ENCODE data around the gene CMTR2. TPM values are rescaled to one million over a fixed set of nuclear protein-coding genes. Genes with fewer than 3 reads are reported as not detected.

The CMTR2 gene
- total RNA-seq, 1 experiment from 2014 or later: 26.8 TPM

DNA sequence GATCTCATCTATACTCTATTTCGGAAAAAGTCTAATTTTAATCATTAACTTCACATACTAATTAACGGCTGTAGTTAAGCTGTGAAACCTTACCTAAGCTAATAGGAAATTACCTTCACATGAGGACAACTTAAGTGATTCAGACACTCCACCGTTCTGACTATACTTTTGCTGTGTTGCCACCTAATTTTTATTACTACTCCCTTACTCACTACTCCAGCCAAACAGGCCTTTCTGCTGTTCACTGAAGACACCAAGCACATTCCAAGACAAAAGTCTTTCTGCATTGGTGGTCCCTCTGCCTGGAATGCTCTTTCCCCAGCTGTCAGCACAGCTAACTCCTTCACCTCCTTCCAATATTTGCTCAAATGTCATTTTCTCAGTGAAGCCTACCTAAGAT is 1.3 kb downstream of the CMTR2 start:
- TF ChIP-seq SRF (IDR thresholded peaks at IDR 0.05; ENCODE audit: low read depth) (no peak), SP1 (IDR thresholded peaks at IDR 0.05; ENCODE audit: low read depth) (no peak), EGR1 (IDR thresholded peaks at IDR 0.05; ENCODE audit: low read depth) (no peak), CEBPB (IDR thresholded peaks at IDR 0.05; ENCODE audit: low read depth) (no peak), FOSL1 (IDR thresholded peaks at IDR 0.05; ENCODE audit: low read depth) (no peak), ELF1 (IDR thresholded peaks at IDR 0.05; ENCODE audit: borderline replicate concordance, low read depth) (no peak), YY1 (IDR thresholded peaks at IDR 0.05; ENCODE audit: extremely low read depth, insufficient replicate concordance, low read depth, low read length) (no peak), CTCF (IDR thresholded peaks at IDR 0.05 in 2 of 3, conservative IDR thresholded peaks at IDR 0.05 in 1 of 3; ENCODE audit: borderline replicate concordance in 1 of 3, insufficient read depth in 1 of 3, low read depth in 2 of 3, low read length in 2 of 3) (no peak), CBX3 (IDR thresholded peaks at IDR 0.05; ENCODE audit: low read depth) (no peak), RAD21 (IDR thresholded peaks at IDR 0.05; ENCODE audit: low read depth) (no peak), POLR2A (IDR thresholded peaks at IDR 0.05; ENCODE audit: borderline replicate concordance, extremely low read depth, insufficient read depth, insufficient read length) (no peak), JUND (IDR thresholded peaks at IDR 0.05) (no peak), REST (IDR thresholded peaks at IDR 0.05; ENCODE audit: low read depth) (no peak)
- TF ChIP-seq, protein P1, sequence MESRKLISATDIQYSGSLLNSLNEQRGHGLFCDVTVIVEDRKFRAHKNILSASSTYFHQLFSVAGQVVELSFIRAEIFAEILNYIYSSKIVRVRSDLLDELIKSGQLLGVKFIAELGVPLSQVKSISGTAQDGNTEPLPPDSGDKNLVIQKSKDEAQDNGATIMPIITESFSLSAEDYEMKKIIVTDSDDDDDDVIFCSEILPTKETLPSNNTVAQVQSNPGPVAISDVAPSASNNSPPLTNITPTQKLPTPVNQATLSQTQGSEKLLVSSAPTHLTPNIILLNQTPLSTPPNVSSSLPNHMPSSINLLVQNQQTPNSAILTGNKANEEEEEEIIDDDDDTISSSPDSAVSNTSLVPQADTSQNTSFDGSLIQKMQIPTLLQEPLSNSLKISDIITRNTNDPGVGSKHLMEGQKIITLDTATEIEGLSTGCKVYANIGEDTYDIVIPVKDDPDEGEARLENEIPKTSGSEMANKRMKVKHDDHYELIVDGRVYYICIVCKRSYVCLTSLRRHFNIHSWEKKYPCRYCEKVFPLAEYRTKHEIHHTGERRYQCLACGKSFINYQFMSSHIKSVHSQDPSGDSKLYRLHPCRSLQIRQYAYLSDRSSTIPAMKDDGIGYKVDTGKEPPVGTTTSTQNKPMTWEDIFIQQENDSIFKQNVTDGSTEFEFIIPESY (IDR thresholded peaks at IDR 0.05; ENCODE audit: extremely low read depth, insufficient replicate concordance, low read length): no peak
- TF ChIP-seq, protein P2, sequence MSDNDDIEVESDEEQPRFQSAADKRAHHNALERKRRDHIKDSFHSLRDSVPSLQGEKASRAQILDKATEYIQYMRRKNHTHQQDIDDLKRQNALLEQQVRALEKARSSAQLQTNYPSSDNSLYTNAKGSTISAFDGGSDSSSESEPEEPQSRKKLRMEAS (IDR thresholded peaks at IDR 0.05): no peak
- TF ChIP-seq, protein P3, sequence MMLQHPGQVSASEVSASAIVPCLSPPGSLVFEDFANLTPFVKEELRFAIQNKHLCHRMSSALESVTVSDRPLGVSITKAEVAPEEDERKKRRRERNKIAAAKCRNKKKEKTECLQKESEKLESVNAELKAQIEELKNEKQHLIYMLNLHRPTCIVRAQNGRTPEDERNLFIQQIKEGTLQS (IDR thresholded peaks at IDR 0.05): no peak
- ChIA-PET POLR2A (interaction anchor here (0.6 kb wide), 1 partner anchor 49 kb away, joined by 3 read pairs; no protein-coding TSS in a partner anchor), RAD21 (ENCODE audit: low non-redundant PET in 1 of 2, low total read pairs in 2 of 2, uncharacterized antibody in 2 of 2, unreplicated experiment in 2 of 2) (no interaction called here), CTCF (interaction anchor here (1.8 kb wide), 1 partner anchor 24 kb away, joined by 12 read pairs; no protein-coding TSS in a partner anchor)
- peaks cover 39% of the 10 kb centered on the region for H3K79me2 ChIP-seq (ENCODE audit: insufficient read depth, low read length)
- H3K27me3 ChIP-seq (ENCODE audit: insufficient read depth, low read length): no peaks in the 10 kb centered on the region
- H4K20me1 ChIP-seq (ENCODE audit: insufficient read depth): no peaks in the 10 kb centered on the region
- ATAC-seq (no peak), DNase-seq (ENCODE audit: low read depth, low spot score) (no peak)
- H3K4me3 ChIP-seq (replicated peaks in 1 of 2; ENCODE audit: low read depth in 1 of 2, low read length in 2 of 2): peak overlapping the region; percentile 77 to 84
- intact Hi-C loops (cut with micrococcal nuclease): no loop called here
- no peaks in the 10 kb centered on the region for H3K9me3 ChIP-seq (ENCODE audit: control insufficient read depth in 1 of 2, insufficient read depth in 1 of 2, low read depth in 1 of 2, low read length in 2 of 2)
- H3K27ac ChIP-seq (ENCODE audit: low read depth, low read length): no peak overlapping the region
- H3K4me1 ChIP-seq (ENCODE audit: control insufficient read depth in 1 of 2, insufficient read depth in 2 of 2, low read length in 2 of 2): peaks cover 10 to 15% of the 10 kb centered on the region in 2 experiments; a peak in 3 of 4 replicates
- H3K9me2 ChIP-seq (ENCODE audit: insufficient read depth): no peaks in the 10 kb centered on the region
- H3K9ac ChIP-seq (ENCODE audit: low read length): peak overlapping the region; percentile 92
- H3K4me2 ChIP-seq (ENCODE audit: low read length): peak overlapping the region; percentile 90
- peaks cover 13 to 21% of the 10 kb centered on the region in 2 experiments; a peak in 3 of 4 replicates for H3K36me3 ChIP-seq (ENCODE audit: control insufficient read depth in 1 of 2, insufficient read depth in 2 of 2, low read length in 2 of 2)
- H2AFZ ChIP-seq (ENCODE audit: low read depth, low read length, poor library complexity, severe bottlenecking): no peak overlapping the region
- no TSS peak for BruUV-seq (replicated peaks)

Measured in HCT116 (cell line).